ENCODE measurements around the gene RGL2. TPM values are rescaled to one million over a fixed set of nuclear protein-coding genes. Genes with fewer than 3 reads are reported as not detected.

RGL2 gene
- total and polyA plus RNA-seq, 2 of the 13 experiments (the other 11 are each of a cell fraction or from before 2014, with no cell fraction given), result 22.9 to 47.4 TPM

DNA sequence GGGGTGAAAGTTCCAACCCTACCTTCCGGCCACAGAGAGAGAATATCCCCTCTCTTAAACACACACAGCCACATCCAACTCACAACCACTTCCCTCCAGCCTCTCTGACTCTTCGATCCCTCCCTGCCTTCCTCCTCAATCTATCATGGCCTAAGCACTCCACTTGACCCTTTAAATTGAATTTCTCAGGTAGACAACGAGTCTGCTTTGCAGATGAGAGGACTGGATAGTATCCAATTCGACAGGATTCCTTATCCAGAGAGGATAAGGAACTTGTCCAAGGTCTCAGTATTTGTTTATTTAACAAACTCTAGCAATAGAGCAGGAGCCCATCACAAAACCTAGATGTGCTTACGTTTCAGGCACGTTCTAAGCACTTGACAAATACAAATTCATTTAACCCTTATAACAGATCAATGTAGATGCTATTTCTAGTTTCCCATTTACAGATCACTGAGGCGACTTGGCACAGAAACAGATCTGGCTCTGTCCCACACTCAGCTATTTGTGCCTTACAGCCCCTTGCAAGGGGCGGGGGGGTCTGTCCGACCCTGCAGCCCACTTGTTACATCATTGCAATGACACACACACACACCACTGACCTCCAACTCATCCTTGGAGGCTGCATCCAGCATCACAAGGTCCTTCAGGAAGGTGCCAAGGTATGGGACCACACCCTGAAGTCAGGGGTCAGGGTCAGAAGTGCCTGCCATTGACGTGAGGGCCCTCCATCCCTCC is 4.5 kb downstream of the RGL2 start:
- FAIRE-seq (no peak), DNase-seq (ENCODE audit: low spot score) (no peak), ATAC-seq (no peak)
- TF ChIP-seq ZNF775 (CRISPR knock-in tag; IDR thresholded peaks at IDR 0.05; ENCODE audit: borderline replicate concordance) (no peak), SSRP1 (CRISPR knock-in tag; IDR thresholded peaks at IDR 0.05) (no peak), TARDBP (CRISPR knock-in tag; IDR thresholded peaks at IDR 0.05) (no peak), ZNF549 (CRISPR knock-in tag; IDR thresholded peaks at IDR 0.05) (no peak), ZBTB7B (CRISPR knock-in tag; IDR thresholded peaks at IDR 0.05) (no peak)
- TF ChIP-seq, protein P1, sequence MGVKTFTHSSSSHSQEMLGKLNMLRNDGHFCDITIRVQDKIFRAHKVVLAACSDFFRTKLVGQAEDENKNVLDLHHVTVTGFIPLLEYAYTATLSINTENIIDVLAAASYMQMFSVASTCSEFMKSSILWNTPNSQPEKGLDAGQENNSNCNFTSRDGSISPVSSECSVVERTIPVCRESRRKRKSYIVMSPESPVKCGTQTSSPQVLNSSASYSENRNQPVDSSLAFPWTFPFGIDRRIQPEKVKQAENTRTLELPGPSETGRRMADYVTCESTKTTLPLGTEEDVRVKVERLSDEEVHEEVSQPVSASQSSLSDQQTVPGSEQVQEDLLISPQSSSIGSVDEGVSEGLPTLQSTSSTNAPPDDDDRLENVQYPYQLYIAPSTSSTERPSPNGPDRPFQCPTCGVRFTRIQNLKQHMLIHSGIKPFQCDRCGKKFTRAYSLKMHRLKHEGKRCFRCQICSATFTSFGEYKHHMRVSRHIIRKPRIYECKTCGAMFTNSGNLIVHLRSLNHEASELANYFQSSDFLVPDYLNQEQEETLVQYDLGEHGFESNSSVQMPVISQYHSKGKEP (CRISPR knock-in tag; IDR thresholded peaks at IDR 0.05), result no peak
- TF ChIP-seq, protein P2, sequence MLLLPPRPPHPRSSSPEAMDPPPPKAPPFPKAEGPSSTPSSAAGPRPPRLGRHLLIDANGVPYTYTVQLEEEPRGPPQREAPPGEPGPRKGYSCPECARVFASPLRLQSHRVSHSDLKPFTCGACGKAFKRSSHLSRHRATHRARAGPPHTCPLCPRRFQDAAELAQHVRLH (CRISPR knock-in tag; IDR thresholded peaks at IDR 0.05; ENCODE audit: borderline replicate concordance, low read depth), result no peak
- Histone ChIP-seq H3K9me3 (ENCODE audit: low read length) (no peaks in the 10 kb centered on the region), H3K4me3 (replicated peaks in 1 of 3; ENCODE audit: insufficient read depth in 1 of 3, low read depth in 2 of 3, low read length in 3 of 3) (no peak overlapping the region), H3K4me1 (ENCODE audit: insufficient read depth, low read length) (peaks cover 26% of the 10 kb centered on the region), H4K20me1 (ENCODE audit: insufficient read depth, low read length) (no peaks in the 10 kb centered on the region), H3K36me3 (replicated peaks in 1 of 2; ENCODE audit: control insufficient read depth in 1 of 2, insufficient read depth in 2 of 2, low read length in 2 of 2) (peaks cover 10 to 24% of the 10 kb centered on the region in 2 experiments), H3K9ac (ENCODE audit: insufficient read depth, low read depth, low read length) (no peak overlapping the region), H3K4me2 (ENCODE audit: low read depth, low read length) (no peak overlapping the region), H3K27ac (ENCODE audit: extremely low read length, insufficient read depth, low read length) (no peak overlapping the region), H2AFZ (ENCODE audit: low read length) (no peak overlapping the region), H3K79me2 (ENCODE audit: insufficient read depth, low read length) (peaks cover 15% of the 10 kb centered on the region), H3K27me3 (ENCODE audit: control insufficient read depth in 1 of 2, insufficient read depth in 2 of 2, low read length in 2 of 2) (no peaks in the 10 kb centered on the region; a peak in 1 of 5 replicates)
- no TSS peak for BruUV-seq (replicated peaks)
- in situ Hi-C loops (cut with HindIII; ENCODE audit: extremely low pct_ligation_motif_present, low pct_unique_long_range_greater_than_20kb), result loop anchor here (25.0 kb wide), 1 partner anchor 118 kb away; the partner anchor contains the start of genes CUTA, PHF1 and SYNGAP1
- WGBS (ENCODE audit: low lambda C conversion rate), result 88% methylated on average over 10 of the region's 10 CpGs
- intact Hi-C loops (cut with micrococcal nuclease; ENCODE audit: unreplicated experiment), result no loop called here
- CTCF ChIA-PET (ENCODE audit: low intra/inter-chr PET ratio, low total read pairs), result no interaction called here
- POLR2A ChIA-PET, result interaction anchor here (2.8 kb wide), 1 partner anchor 23 kb away, joined by 6 read pairs; the partner anchor contains the start of gene ZBTB22

All from HepG2 (cell line).